Kidney (tissue), 14 donors: ENCODE measurements around the gene IFTAP. TPM values are rescaled to one million over a fixed set of nuclear protein-coding genes. Genes with fewer than 3 reads are reported as not detected.

Source experiments
- DNase-seq, 5 donors: peaks; one replicate each; pipeline ENCODE4 v3.0.0-alpha.2; 2013 to 2020
- FAIRE-seq: peaks from 2 replicates; lab custom pipeline; 2012; peaks lifted over from hg19 to GRCh38; lab: Jason Lieb, UNC
- H3K27ac ChIP-seq, 2 donors: one replicate each; pipeline ENCODE4 v1.7.0; 2013; ENCODE audit warnings: low read depth in 2 of 2, low read length in 2 of 2, inconsistent platforms in 1 of 2
- H3K27me3 ChIP-seq: one replicate; pipeline ENCODE4 v1.7.1; 2013; ENCODE audit warnings: low read length, inconsistent platforms; ENCODE audit not compliant: control insufficient read depth, insufficient read depth
- H3K36me3 ChIP-seq, 3 donors: one replicate each; pipeline versions ENCODE4 v1.7.0 to v1.7.1; 2013; ENCODE audit warnings: low read length in 3 of 3, control low read depth in 1 of 3, inconsistent platforms in 1 of 3; ENCODE audit not compliant: insufficient read depth in 3 of 3, control insufficient read depth in 2 of 3
- H3K4me1 ChIP-seq, 3 donors: one replicate each; pipeline versions ENCODE4 v1.7.0 to v1.7.1; 2013; ENCODE audit warnings: low read length in 3 of 3, inconsistent platforms in 1 of 3, low read depth in 1 of 3; ENCODE audit not compliant: control insufficient read depth in 2 of 3, insufficient read depth in 2 of 3
- H3K4me3 ChIP-seq, 3 donors: one replicate each; pipeline versions ENCODE4 v1.7.0 to v1.8.1; 2013; ENCODE audit warnings: low read length in 3 of 3, control low read depth in 1 of 3, inconsistent platforms in 1 of 3
- H3K9ac ChIP-seq, 3 donors: one replicate each; pipeline versions ENCODE4 v1.7.0 to v1.7.1; 2013; ENCODE audit warnings: low read length in 3 of 3, control low read depth in 1 of 3, inconsistent platforms in 1 of 3
- H3K9me3 ChIP-seq, 3 donors: one replicate each; pipeline versions ENCODE4 v1.7.0 to v1.7.1; 2013; ENCODE audit warnings: low read length in 3 of 3, control low read depth in 1 of 3, inconsistent platforms in 1 of 3; ENCODE audit not compliant: control insufficient read depth in 2 of 3, insufficient read depth in 1 of 3
- intact Hi-C: fragments of 100-400 bp; cut with DNase I; formaldehyde crosslinking; loops from one replicate; pipeline ENCODE4 v1.11.1; 2022
- polyA plus RNA-seq: library from polyadenylated mRNA; stranded (reverse); fragments of 350-450 nt; fragmentation: Illumina TruSeq; extraction: RNeasy Lipid Tissue Mini Kit (QIAGEN cat#74804); gene quantifications from one replicate; pipeline ENCODE4 v1.2.3, GENCODE V29; 2014; ENCODE audit warnings: low read depth, low replicate concordance; ENCODE audit not compliant: insufficient read depth
- total RNA-seq: library from RNA; stranded (reverse); fragmentation: NEBNext Ultra II Directional; extraction: Animal tissue kit (Norgen Biotek cat#: 25700); gene quantifications from one replicate; pipeline ENCODE4 v1.2.1, GENCODE V29; 2021
- TF ChIP-seq, protein P1 (sequence below): IDR thresholded peaks from 3 replicates; pipeline ENCODE4 v1.5.1; 2012; ENCODE audit warnings: mild to moderate bottlenecking, moderate library complexity, borderline replicate concordance; ENCODE audit not compliant: insufficient read depth; ENCODE audit errors: extremely low read depth
- donor health status: control.
- donor health status: control.
- donor health status: control.
- donor health status: control.
- donor health status: control.
- donor health status: DM: yes; HTN: yes; CAD: no.
- donor health status: Normal renal cell carcinoma (clear cell type).

IFTAP gene
- total and polyA plus RNA-seq, 2 donors from 2014 or later = 13.4 to 49.3 TPM

DNA sequence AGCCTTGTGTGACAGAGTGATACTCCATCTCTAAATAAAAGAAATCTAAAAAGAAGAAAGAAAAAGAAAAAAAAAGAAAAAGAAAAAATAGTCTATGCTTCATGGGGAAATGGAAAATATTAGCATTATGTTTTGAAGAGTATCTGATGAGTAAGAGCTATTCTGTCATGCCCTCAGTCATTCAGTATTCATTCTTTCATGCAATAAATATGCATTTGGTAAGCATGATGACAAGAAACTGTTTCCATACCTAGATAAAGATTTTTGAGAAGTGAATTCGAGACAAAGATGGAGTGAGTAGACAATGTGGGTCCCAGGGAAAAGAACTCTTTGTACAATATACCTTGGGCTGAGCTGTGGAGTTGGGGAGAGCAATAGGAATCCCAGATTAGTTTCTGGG, 6.2 kb upstream of the IFTAP start:
- TF ChIP-seq, protein P1, sequence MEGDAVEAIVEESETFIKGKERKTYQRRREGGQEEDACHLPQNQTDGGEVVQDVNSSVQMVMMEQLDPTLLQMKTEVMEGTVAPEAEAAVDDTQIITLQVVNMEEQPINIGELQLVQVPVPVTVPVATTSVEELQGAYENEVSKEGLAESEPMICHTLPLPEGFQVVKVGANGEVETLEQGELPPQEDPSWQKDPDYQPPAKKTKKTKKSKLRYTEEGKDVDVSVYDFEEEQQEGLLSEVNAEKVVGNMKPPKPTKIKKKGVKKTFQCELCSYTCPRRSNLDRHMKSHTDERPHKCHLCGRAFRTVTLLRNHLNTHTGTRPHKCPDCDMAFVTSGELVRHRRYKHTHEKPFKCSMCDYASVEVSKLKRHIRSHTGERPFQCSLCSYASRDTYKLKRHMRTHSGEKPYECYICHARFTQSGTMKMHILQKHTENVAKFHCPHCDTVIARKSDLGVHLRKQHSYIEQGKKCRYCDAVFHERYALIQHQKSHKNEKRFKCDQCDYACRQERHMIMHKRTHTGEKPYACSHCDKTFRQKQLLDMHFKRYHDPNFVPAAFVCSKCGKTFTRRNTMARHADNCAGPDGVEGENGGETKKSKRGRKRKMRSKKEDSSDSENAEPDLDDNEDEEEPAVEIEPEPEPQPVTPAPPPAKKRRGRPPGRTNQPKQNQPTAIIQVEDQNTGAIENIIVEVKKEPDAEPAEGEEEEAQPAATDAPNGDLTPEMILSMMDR = no peak
- Histone ChIP-seq H3K4me3 (no peak overlapping the region), H3K36me3 (no peaks in the 10 kb centered on the region), H3K27me3 (peaks cover 2% of the 10 kb centered on the region), H3K27ac (no peak overlapping the region), H3K9ac (no peak overlapping the region), H3K4me1 (no peaks in the 10 kb centered on the region), H3K9me3 (no peaks in the 10 kb centered on the region)
- intact Hi-C loops = no loop called here
- DNase-seq (no peak), FAIRE-seq (no peak)

GRCh38 chr11:36590513-36590912, 3.8 kb upstream of the IFTAP start:
- intact Hi-C loops = no loop called here

GRCh38 chr11:36591433-36591832, 2.9 kb upstream of the IFTAP start:
- intact Hi-C loops = no loop called here
- Histone ChIP-seq H3K27ac (no peak overlapping the region), H3K27me3 (peaks cover 2% of the 10 kb centered on the region), H3K4me1 (peaks cover 0 to 5% (median 3%) of the 10 kb centered on the region in 3 donors), H3K4me3 (no peak overlapping the region), H3K36me3 (no peaks in the 10 kb centered on the region), H3K9ac (no peak overlapping the region), H3K9me3 (no peaks in the 10 kb centered on the region)
- no peak for DNase-seq
- FAIRE-seq = no peak
- TF ChIP-seq, protein P1 = no peak

More at GRCh38 chr11:36590513-36590912, 3.8 kb upstream of the IFTAP start:
- H3K9ac ChIP-seq = no peak overlapping the region
- DNase-seq = no peak
- H3K36me3 ChIP-seq = no peaks in the 10 kb centered on the region
- H3K27ac ChIP-seq = no peak overlapping the region
- H3K27me3 ChIP-seq = peaks cover 2% of the 10 kb centered on the region
- no peak overlapping the region for H3K4me3 ChIP-seq
- TF ChIP-seq, protein P1 = no peak
- no peaks in the 10 kb centered on the region for H3K9me3 ChIP-seq
- peaks cover 0 to 5% (median 3%) of the 10 kb centered on the region in 3 donors for H3K4me1 ChIP-seq
- no peak for FAIRE-seq

GRCh38 chr11:36596880-36597279, 2.6 kb downstream of the IFTAP start:
- intact Hi-C loops = no loop called here
- Histone ChIP-seq H3K27ac (no peak overlapping the region), H3K9me3 (no peaks in the 10 kb centered on the region), H3K4me3 (no peak overlapping the region), H3K36me3 (no peaks in the 10 kb centered on the region), H3K9ac (no peak overlapping the region), H3K27me3 (no peaks in the 10 kb centered on the region), H3K4me1 (peaks cover 0 to 5% (median 3%) of the 10 kb centered on the region in 3 donors)
- TF ChIP-seq, protein P1 = no peak
- FAIRE-seq (no peak), DNase-seq (no peak)
